ENCODE measurements around the gene ZNF844.
"Not testable (repeated sequence)": the region's sequence is repeated elsewhere in the genome, so short reads cannot be mapped to it uniquely, and the experiment has no call there.

The ZNF844 gene

GRCh38 chr19:12064590-12065538 is at the start of gene ZNF844:
ZNF844 (plus strand) TSS chr19:12064731; CDS start chr19:12064874, 143 bp downstream.
- no peak for DNase-seq

- no peak for DNase-seq
These were observed 49.3 kb upstream of the ZNF844 start for GRCh38 chr19:12015015-12015752.

GRCh38 chr19:12015753-12016116 is 48.8 kb upstream of the ZNF844 start:
- DNase-seq, result no peak

- DNase-seq, result no peak
These were observed 30.3 kb upstream of the ZNF844 start for GRCh38 chr19:12034198-12034597.

GRCh38 chr19:12034620-12035019 is 29.9 kb upstream of the ZNF844 start:
- no peak for DNase-seq

GRCh38 chr19:12035220-12036172 is 29.0 kb upstream of the ZNF844 start, which contains the start of gene ZNF433:
ZNF433 (minus strand) TSS chr19:12035679; CDS start chr19:12035539, 140 bp downstream.
- no peak for DNase-seq

GRCh38 chr19:12042893-12043292 is 21.6 kb upstream of the ZNF844 start:
- DNase-seq, result no peak

GRCh38 chr19:12043752-12044422 is 20.6 kb upstream of the ZNF844 start:
- DNase-seq, result no peak

- no peak for DNase-seq
These were observed 16.7 kb upstream of the ZNF844 start for GRCh38 chr19:12047868-12048267.

GRCh38 chr19:12052091-12052496 is 12.4 kb upstream of the ZNF844 start:
- no peak for DNase-seq

- DNase-seq, result no peak
These were observed 11.9 kb upstream of the ZNF844 start, which contains the start of gene ZNF878 for GRCh38 chr19:12052497-12053169. ZNF878 (minus strand) TSS chr19:12052961; CDS start chr19:12052801, 160 bp downstream.

GRCh38 chr19:12055784-12056183 is 8.7 kb upstream of the ZNF844 start:
- no peak for DNase-seq

GRCh38 chr19:12075538-12076139 is 11.1 kb downstream of the ZNF844 start:
- DNase-seq, result no peak

GRCh38 chr19:12076331-12076730 is 11.8 kb downstream of the ZNF844 start:
- not testable (repeated sequence) for DNase-seq

GRCh38 chr19:12077375-12077774 is 12.8 kb downstream of the ZNF844 start:
- no peak for DNase-seq

GRCh38 chr19:12083336-12083735 is 18.8 kb downstream of the ZNF844 start:
- DNase-seq, result not testable (repeated sequence)

- DNase-seq, result no peak
These were observed 20.7 kb downstream of the ZNF844 start for GRCh38 chr19:12085074-12085818.

GRCh38 chr19:12090807-12091206 is 26.3 kb downstream of the ZNF844 start:
- DNase-seq, result no peak

GRCh38 chr19:12092065-12092867 is 27.7 kb downstream of the ZNF844 start:
- no peak for DNase-seq

All from NCI-H1694 (cell line).